IMR-90 (cell line): ENCODE results near the gene USP25. TPM values are rescaled to one million over a fixed set of nuclear protein-coding genes. Genes with fewer than 3 reads are reported as not detected.
A peak's percentile ranks its signal among the peaks of the same experiment; 100 is the strongest.

Experiments used
- ATAC-seq: fragments of 200-7000 bp; cut with Tn5 transposase; 2 replicates; pipeline ENCODE4 v1.9.1; 2020; ENCODE audit warnings: low read depth, mild to moderate bottlenecking, moderate library complexity
- BruUV-seq: library from RNA; stranded (reverse); fragments of 400-500 nt; replicated peaks from 2 replicates; lab custom pipeline; 2021; lab: Mats Ljungman, UMichigan
- CTCF ChIA-PET: fragments of 300-600 bp; formaldehyde crosslinking; extraction: SDS; loops from one replicate; lab custom pipeline; 2021; ENCODE audit warnings: antibody characterized with exemption; lab: Yijun Ruan, JAX
- POLR2A ChIA-PET: fragments of 300-600 bp; sonication (Branson Sonifier 250); formaldehyde crosslinking; loops from one replicate; lab custom pipeline; 2022; ENCODE audit warnings: antibody characterized with exemption; ENCODE audit not compliant: unreplicated experiment; lab: Charles Lee
- DNase-seq: peaks from one replicate; pipeline ENCODE4 v3.0.0; 2013
- H2AFZ ChIP-seq: replicated peaks from 2 replicates; pipeline ENCODE3; 2013; ENCODE audit warnings: low read length, mild to moderate bottlenecking; ENCODE audit not compliant: poor library complexity
- H2AK5ac ChIP-seq: 2 replicates; pipeline ENCODE4 v1.6.1; 2013; ENCODE audit warnings: low read depth, low read length, inconsistent platforms
- H2AK9ac ChIP-seq: replicated peaks from 2 replicates; pipeline ENCODE3; 2013; ENCODE audit warnings: mild to moderate bottlenecking, low read depth, low read length, moderate library complexity; ENCODE audit not compliant: poor library complexity
- H2BK120ac ChIP-seq: 2 replicates; pipeline ENCODE4 v1.6.1; 2013; ENCODE audit warnings: low read depth, low read length, inconsistent platforms
- H2BK15ac ChIP-seq: 3 replicates; pipeline ENCODE4 v1.6.1; 2013; ENCODE audit warnings: low read depth, low read length, inconsistent platforms
- H2BK20ac ChIP-seq: 2 replicates; pipeline ENCODE4 v1.6.1; 2013; ENCODE audit warnings: low read depth, mild to moderate bottlenecking, inconsistent platforms, low read length, moderate library complexity
- H2BK5ac ChIP-seq: 2 replicates; pipeline ENCODE4 v1.6.1; 2013; ENCODE audit warnings: mild to moderate bottlenecking, low read depth, low read length, inconsistent platforms; ENCODE audit not compliant: poor library complexity, severe bottlenecking
- H3K14ac ChIP-seq: replicated peaks from 2 replicates; pipeline ENCODE4 v1.6.1; 2013; ENCODE audit warnings: low read depth, low read length, inconsistent platforms
- H3K18ac ChIP-seq: 2 replicates; pipeline ENCODE4 v1.6.1; 2013; ENCODE audit warnings: low read depth, low read length, control low read depth
- H3K23ac ChIP-seq: 2 replicates; pipeline ENCODE4 v1.6.1; 2013; ENCODE audit warnings: low read depth, low read length, inconsistent platforms
- H3K27ac ChIP-seq: 2 replicates; pipeline ENCODE4 v1.5.1; 2013; ENCODE audit warnings: mild to moderate bottlenecking, control low read depth, low read length; ENCODE audit not compliant: insufficient read depth
- H3K27me3 ChIP-seq: 2 replicates; pipeline ENCODE4 v1.6.1; 2013; ENCODE audit warnings: low read length; ENCODE audit not compliant: control insufficient read depth, insufficient read depth
- H3K36me3 ChIP-seq: 2 replicates; pipeline ENCODE4 v1.6.1; 2013; ENCODE audit warnings: low read length, mixed read lengths; ENCODE audit not compliant: control insufficient read depth, insufficient read depth
- H3K4ac ChIP-seq: 2 replicates; pipeline ENCODE4 v1.6.1; 2013; ENCODE audit warnings: low read depth, low read length, inconsistent platforms
- H3K4me1 ChIP-seq: 2 replicates; pipeline ENCODE4 v1.6.1; 2013; ENCODE audit warnings: low read length, mixed read lengths; ENCODE audit not compliant: control insufficient read depth, insufficient read depth
- H3K4me2 ChIP-seq: 2 replicates; pipeline ENCODE4 v1.6.1; 2013; ENCODE audit warnings: low read depth, mild to moderate bottlenecking, control low read depth, low read length, moderate library complexity
- H3K4me3 ChIP-seq: 2 replicates; pipeline ENCODE4 v1.5.1; 2013; ENCODE audit warnings: low read depth, mild to moderate bottlenecking, control low read depth, low read length, moderate library complexity; ENCODE audit not compliant: insufficient read depth
- H3K56ac ChIP-seq: 2 replicates; pipeline ENCODE4 v1.6.1; 2013; ENCODE audit warnings: low read length, inconsistent platforms; ENCODE audit not compliant: insufficient read depth; ENCODE audit errors: extremely low read depth
- H3K79me1 ChIP-seq, 2 experiments: 2 replicates each; pipeline ENCODE4 v1.6.1; 2013; ENCODE audit warnings: low read length in 2 of 2, inconsistent platforms in 1 of 2, low read depth in 1 of 2
- H3K9ac ChIP-seq: 2 replicates; pipeline ENCODE4 v1.6.1; 2013; ENCODE audit warnings: low read depth, low read length, control low read depth
- H3K9me1 ChIP-seq: 2 replicates; pipeline ENCODE4 v1.6.1; 2013; ENCODE audit warnings: low read length, inconsistent platforms; ENCODE audit not compliant: insufficient read depth
- H3K9me3 ChIP-seq: 2 replicates; pipeline ENCODE4 v1.6.1; 2013; ENCODE audit warnings: low read length; ENCODE audit not compliant: control insufficient read depth, insufficient read depth
- H4K20me1 ChIP-seq: 2 replicates; pipeline ENCODE4 v1.6.1; 2013; ENCODE audit warnings: low read length, inconsistent platforms; ENCODE audit not compliant: insufficient read depth
- H4K5ac ChIP-seq: 2 replicates; pipeline ENCODE4 v1.6.1; 2013; ENCODE audit warnings: mild to moderate bottlenecking, low read depth, low read length, control low read depth
- H4K8ac ChIP-seq, 2 experiments: 2 replicates each; pipeline ENCODE4 v1.6.1; 2013; ENCODE audit warnings: low read depth in 2 of 2, low read length in 2 of 2, control low read depth in 1 of 2, inconsistent platforms in 1 of 2
- H4K91ac ChIP-seq: 2 replicates; pipeline ENCODE4 v1.6.1; 2013; ENCODE audit warnings: low read depth, low read length, inconsistent platforms; ENCODE audit not compliant: insufficient read depth
- CEBPB ChIP-seq: IDR thresholded peaks from 2 replicates; pipeline ENCODE4 v1.6.1; 2012; ENCODE audit warnings: low read depth, low read length, improper control_type of control experiment
- CHD1 ChIP-seq: IDR thresholded peaks from 2 replicates; pipeline ENCODE4 v1.6.1; 2012; ENCODE audit warnings: low read depth, low read length, improper control_type of control experiment
- MAFK ChIP-seq: IDR thresholded peaks from 2 replicates; pipeline ENCODE4 v1.6.1; 2012; ENCODE audit warnings: low read depth, low read length, improper control_type of control experiment
- NFE2L2 ChIP-seq: fragments of 150-350 bp; IDR thresholded peaks from 2 replicates; pipeline ENCODE4 v1.6.1; 2016; ENCODE audit warnings: low read depth, mild to moderate bottlenecking, low read length
- RAD21 ChIP-seq: IDR thresholded peaks from 2 replicates; pipeline ENCODE4 v1.6.1; 2012; ENCODE audit warnings: low read length, improper control_type of control experiment
- WGBS, 2 experiments: methylation state at CpG; one replicate each; pipeline versions ENCODE4 v1.1.5 to v1.1.7; 2013; ENCODE audit warnings: missing lambda C conversion rate in 2 of 2; ENCODE audit not compliant: insufficient read length in 1 of 2; ENCODE audit errors: extremely low coverage in 2 of 2; 5-methylcytosine and 5-hydroxymethylcytosine counted together
- dilution Hi-C: fragments of 300-500 bp; cut with HindIII; formaldehyde crosslinking; loops from one replicate; pipeline ENCODE4 v1.14.3; 2018; ENCODE audit warnings: low sequenced_read_pairs; ENCODE audit not compliant: unreplicated experiment
- in situ Hi-C: fragments of 300-500 bp; cut with MboI; formaldehyde crosslinking; loops from 3 replicates; pipeline ENCODE4 v1.14.3; 2019; ENCODE audit warnings: low sequenced_read_pairs, inconsistent platforms, mixed read lengths
- intact Hi-C: fragments of 100-400 bp; cut with micrococcal nuclease; formaldehyde crosslinking; loops from 2 replicates; pipeline ENCODE4 v1.10.0; 2022
- polyA plus RNA-seq, 3 experiments: library from polyadenylated mRNA; depleted of rRNA; stranded (reverse); fragments of >200 nt; gene quantifications; 2 replicates each; pipeline ENCODE4 v1.2.3, GENCODE V29; 2012; ENCODE audit warnings: low replicate concordance in 1 of 3
- total RNA-seq: library from RNA; depleted of rRNA; stranded (reverse); fragments of >200 nt; gene quantifications from 2 replicates; pipeline ENCODE4 v1.2.3, GENCODE V29; 2012

The USP25 gene
- total and polyA plus RNA-seq, 2 of the 4 experiments (the other 2 are of a cell fraction) = 9.3 to 23.3 TPM

GRCh38 chr21:15793550-15794235 is 63.9 kb downstream of the USP25 start:
- no peaks in the 10 kb centered on the region for H3K9me1 ChIP-seq
- in situ Hi-C loops = no loop called here
- H3K9ac ChIP-seq = no peak overlapping the region
- no TSS peak for BruUV-seq
- peaks cover 7 to 12% of the 10 kb centered on the region in 2 experiments; a peak in 3 of 4 replicates for H3K79me1 ChIP-seq
- dilution Hi-C loops = no loop called here
- no peak overlapping the region for H2BK120ac ChIP-seq
- H3K27me3 ChIP-seq = no peaks in the 10 kb centered on the region
- no peak for DNase-seq
- H3K14ac ChIP-seq = no peak overlapping the region
- no peak overlapping the region for H3K27ac ChIP-seq
- peaks cover 3% of the 10 kb centered on the region; the same call in 1 of the 2 replicates for H3K4me1 ChIP-seq
- no peak overlapping the region for H3K23ac ChIP-seq
- no peak overlapping the region for H3K56ac ChIP-seq
- no CpG with 5 or more reads among the region's 1 CpG for WGBS, 2 experiments
- no peak overlapping the region for H2AK9ac ChIP-seq
- H2BK5ac ChIP-seq = no peak overlapping the region
- H4K20me1 ChIP-seq = peaks cover 2% of the 10 kb centered on the region; the same call in 1 of the 2 replicates
- H4K8ac ChIP-seq = no peak overlapping the region
- TF ChIP-seq RAD21 = no peak
- peak; percentile 91 for TF ChIP-seq MAFK
- no peak for TF ChIP-seq CHD1
- no peak for TF ChIP-seq CEBPB
- TF ChIP-seq NFE2L2 = no peak
- no peak overlapping the region for H2AK5ac ChIP-seq
- H4K5ac ChIP-seq = no peak overlapping the region
- H3K18ac ChIP-seq = no peak overlapping the region
- POLR2A ChIA-PET = no interaction called here
- no peak overlapping the region for H2AFZ ChIP-seq
- no peak overlapping the region for H4K91ac ChIP-seq
- H2BK15ac ChIP-seq = no peak overlapping the region
- no peak for ATAC-seq
- H3K36me3 ChIP-seq = no peaks in the 10 kb centered on the region
- CTCF ChIA-PET = no interaction called here
- H3K4ac ChIP-seq = no peak overlapping the region
- H3K4me3 ChIP-seq = no peak overlapping the region
- H2BK20ac ChIP-seq = no peak overlapping the region
- intact Hi-C loops = no loop called here
- no peaks in the 10 kb centered on the region for H3K9me3 ChIP-seq
- no peak overlapping the region for H3K4me2 ChIP-seq
